H1 (cell line): ENCODE data around the gene SMARCA1. TPM values are rescaled to one million over a fixed set of nuclear protein-coding genes. Genes with fewer than 3 reads are reported as not detected.

Source experiments
- CTCF ChIA-PET: fragments of 300-600 bp; sonication (Branson Sonifier 250); formaldehyde crosslinking; loops from one replicate; lab custom pipeline; 2021; ENCODE audit not compliant: partially characterized antibody; lab: Charles Lee
- POLR2A ChIA-PET: fragments of 300-600 bp; sonication (Branson Sonifier 250); formaldehyde crosslinking; loops from one replicate; lab custom pipeline; 2021; ENCODE audit warnings: inconsistent platforms; ENCODE audit not compliant: partially characterized antibody; lab: Charles Lee
- DNase-seq, 2 experiments: peaks; one replicate each; pipeline versions ENCODE4 v3.0.0 to v3.0.0-alpha.2; 2010 to 2022; ENCODE audit warnings: low spot score in 2 of 2, low read depth in 1 of 2, mixed read lengths in 1 of 2
- FAIRE-seq: peaks from 2 replicates; lab custom pipeline; 2011; peaks lifted over from hg19 to GRCh38; lab: Jason Lieb, UNC
- H2AFZ ChIP-seq: 2 replicates; pipeline ENCODE4 v1.8.1; 2012; ENCODE audit warnings: low read length, inconsistent platforms
- H2AK5ac ChIP-seq: 2 replicates; pipeline ENCODE4 v1.6.1; 2013; ENCODE audit warnings: low read depth, low read length
- H2BK120ac ChIP-seq: replicated peaks from 2 replicates; pipeline ENCODE3; 2013; ENCODE audit warnings: low read depth, low read length, inconsistent platforms
- H2BK12ac ChIP-seq: 2 replicates; pipeline ENCODE4 v1.6.1; 2013; ENCODE audit warnings: low read depth, low read length
- H2BK15ac ChIP-seq: 2 replicates; pipeline ENCODE4 v1.6.1; 2013; ENCODE audit warnings: low read length
- H2BK20ac ChIP-seq: 2 replicates; pipeline ENCODE4 v1.6.1; 2013; ENCODE audit warnings: low read length
- H2BK5ac ChIP-seq: 2 replicates; pipeline ENCODE4 v1.6.1; 2013; ENCODE audit warnings: low read depth, low read length
- H3K14ac ChIP-seq: 2 replicates; pipeline ENCODE4 v1.6.1; 2013; ENCODE audit warnings: inconsistent platforms; ENCODE audit not compliant: insufficient read length
- H3K18ac ChIP-seq: 2 replicates; pipeline ENCODE4 v1.6.1; 2013; ENCODE audit warnings: low read length; ENCODE audit errors: extremely low read depth
- H3K23ac ChIP-seq: 2 replicates; pipeline ENCODE4 v1.6.1; 2013; ENCODE audit warnings: inconsistent platforms; ENCODE audit not compliant: insufficient read length
- H3K23me2 ChIP-seq: 2 replicates; pipeline ENCODE4 v1.6.1; 2013; ENCODE audit warnings: low read depth, low read length
- H3K27ac ChIP-seq: 2 replicates; pipeline ENCODE4 v1.6.1; 2011; ENCODE audit warnings: low read depth, low read length, inconsistent platforms
- H3K27me3 ChIP-seq, 4 experiments: replicated peaks in 1 of 4; 1 replicate in 1 of 4; 2 replicates in 3 of 4; pipeline versions ENCODE4 v1.6.1 to v1.8.1; 2011 to 2013; ENCODE audit warnings: low read length in 3 of 4, mild to moderate bottlenecking in 3 of 4, inconsistent platforms in 2 of 4, mixed read lengths in 2 of 4, moderate library complexity in 1 of 4; ENCODE audit not compliant: control insufficient read depth in 3 of 4, insufficient read depth in 3 of 4; ENCODE audit errors: extremely low read depth in 1 of 4
- H3K36me3 ChIP-seq, 4 experiments: 2 replicates each; pipeline versions ENCODE4 v1.6.1 to v1.8.1; 2011 to 2013; ENCODE audit warnings: mild to moderate bottlenecking in 4 of 4, low read length in 3 of 4, moderate library complexity in 2 of 4, control low read depth in 1 of 4, inconsistent platforms in 1 of 4; ENCODE audit not compliant: insufficient read depth in 4 of 4, control insufficient read depth in 2 of 4
- H3K4ac ChIP-seq: replicated peaks from 2 replicates; pipeline ENCODE3; 2013; ENCODE audit warnings: low read length, low read depth, mixed read lengths, inconsistent platforms; ENCODE audit not compliant: insufficient read length
- H3K4me1 ChIP-seq, 4 experiments: replicated peaks in 1 of 4; 1 replicate in 1 of 4; 2 replicates in 3 of 4; pipeline versions ENCODE4 v1.6.1 to v1.8.1; 2011 to 2013; ENCODE audit warnings: low read length in 3 of 4, inconsistent platforms in 2 of 4, mixed read lengths in 1 of 4; ENCODE audit not compliant: insufficient read depth in 4 of 4, control insufficient read depth in 3 of 4
- H3K4me2 ChIP-seq, 2 experiments: 2 replicates each; pipeline versions ENCODE4 v1.6.1 to v1.8.1; 2011 to 2013; ENCODE audit warnings: low read depth in 2 of 2, low read length in 2 of 2, control low read depth in 1 of 2, inconsistent platforms in 1 of 2, mild to moderate bottlenecking in 1 of 2; ENCODE audit not compliant: insufficient read depth in 1 of 2
- H3K4me3 ChIP-seq, 4 experiments: fragments of 200-600, 300-600 bp in 1 of 4; sonication (generic), shearing (Covaris generic), sonication (Bioruptor Twin) in 1 of 4; 2 replicates each; pipeline versions ENCODE4 v1.5.1 to v1.8.1; 2011 to 2016; ENCODE audit warnings: low read length in 4 of 4, low read depth in 3 of 4, control low read depth in 2 of 4, inconsistent platforms in 2 of 4, mild to moderate bottlenecking in 2 of 4, mixed read lengths in 1 of 4, moderate library complexity in 1 of 4; ENCODE audit not compliant: insufficient read depth in 2 of 4; ENCODE audit errors: extremely low read depth in 1 of 4
- H3K56ac ChIP-seq: replicated peaks from 2 replicates; pipeline ENCODE3; 2013; ENCODE audit warnings: low read depth, mild to moderate bottlenecking, mixed read lengths, low read length, inconsistent platforms; ENCODE audit not compliant: insufficient read length
- H3K79me1 ChIP-seq: 2 replicates; pipeline ENCODE4 v1.6.1; 2013; ENCODE audit warnings: low read depth, low read length, control low read depth
- H3K79me2 ChIP-seq, 2 experiments: 2 replicates each; pipeline versions ENCODE4 v1.6.1 to v1.8.1; 2012 to 2013; ENCODE audit warnings: low read length in 2 of 2, mild to moderate bottlenecking in 2 of 2, inconsistent platforms in 1 of 2; ENCODE audit not compliant: insufficient read depth in 2 of 2, control insufficient read depth in 1 of 2
- H3K9ac ChIP-seq, 4 experiments: replicated peaks in 1 of 4; 1 replicate in 1 of 4; 2 replicates in 3 of 4; pipeline versions ENCODE4 v1.6.1 to v1.8.1; 2011 to 2013; ENCODE audit warnings: low read depth in 3 of 4, low read length in 3 of 4, control low read depth in 2 of 4, mild to moderate bottlenecking in 2 of 4, moderate library complexity in 2 of 4, inconsistent platforms in 1 of 4; ENCODE audit errors: extremely low read depth in 1 of 4
- H3K9me3 ChIP-seq, 2 experiments: 2 replicates each; pipeline versions ENCODE4 v1.6.1 to v1.8.1; 2012 to 2013; ENCODE audit warnings: mild to moderate bottlenecking in 2 of 2, moderate library complexity in 2 of 2, control low read depth in 1 of 2, inconsistent platforms in 1 of 2, low read depth in 1 of 2, low read length in 1 of 2, mixed read lengths in 1 of 2; ENCODE audit not compliant: insufficient read depth in 2 of 2
- H4K20me1 ChIP-seq, 2 experiments: replicated peaks in 1 of 2; 2 replicates each; pipeline versions ENCODE3 to v1.8.1; 2011 to 2013; ENCODE audit warnings: inconsistent platforms in 2 of 2, low read length in 2 of 2, mild to moderate bottlenecking in 1 of 2; ENCODE audit not compliant: insufficient read depth in 2 of 2, control insufficient read depth in 1 of 2
- H4K5ac ChIP-seq: 2 replicates; pipeline ENCODE4 v1.6.1; 2013; ENCODE audit warnings: low read length, low read depth, mixed read lengths, inconsistent platforms; ENCODE audit not compliant: insufficient read length
- H4K8ac ChIP-seq: 2 replicates; pipeline ENCODE4 v1.8.0; 2013; ENCODE audit warnings: mild to moderate bottlenecking, moderate library complexity, low read length, inconsistent platforms; ENCODE audit not compliant: insufficient read depth; ENCODE audit errors: extremely low read depth
- H4K91ac ChIP-seq: replicated peaks from 2 replicates; pipeline ENCODE3; 2013; ENCODE audit warnings: low read length, mixed read lengths, inconsistent platforms; ENCODE audit not compliant: insufficient read length
- ASH2L ChIP-seq: fragments of 200-600, 300-600 bp; sonication (generic); IDR thresholded peaks from one replicate; pipeline ENCODE4 v1.7.1; 2017; ENCODE audit warnings: low read length
- CBX5 ChIP-seq: fragments of 300-800, 300-1000 bp; sonication (generic); IDR thresholded peaks from 2 replicates; pipeline ENCODE4 v1.7.1; 2016; ENCODE audit warnings: antibody characterized with exemption, low read length, low read depth
- EGR1 ChIP-seq: IDR thresholded peaks from 2 replicates; pipeline ENCODE4 v1.6.1; 2011; ENCODE audit warnings: low read depth, low read length, borderline replicate concordance
- FOSL1 ChIP-seq: IDR thresholded peaks from 2 replicates; pipeline ENCODE4 v1.6.1; 2011; ENCODE audit warnings: mild to moderate bottlenecking, low read depth, low read length, moderate library complexity; ENCODE audit not compliant: insufficient read depth
- SP2 ChIP-seq: IDR thresholded peaks from 2 replicates; pipeline ENCODE4 v1.6.1; 2012; ENCODE audit warnings: mild to moderate bottlenecking, low read length, inconsistent platforms
- SUZ12 ChIP-seq: fragments of 200-600 bp; sonication (generic); IDR thresholded peaks from 2 replicates; pipeline ENCODE4 v1.6.1; 2012; ENCODE audit warnings: mild to moderate bottlenecking, inconsistent platforms, low read length, moderate library complexity, mixed read lengths
- TAF7 ChIP-seq: optimal IDR thresholded peaks from 2 replicates; pipeline ENCODE3; 2011; ENCODE audit warnings: low read depth, mild to moderate bottlenecking, inconsistent platforms, low read length, moderate library complexity, borderline replicate concordance
- TBP ChIP-seq: IDR thresholded peaks from 2 replicates; pipeline ENCODE4 v1.6.1; 2011; ENCODE audit warnings: low read depth, low read length, improper control_type of control experiment
- ZNF274 ChIP-seq: IDR thresholded peaks from 2 replicates; pipeline ENCODE4 v1.7.0; 2012; ENCODE audit warnings: low read length, borderline replicate concordance; ENCODE audit errors: extremely low read depth
- WGBS, 2 experiments: shearing (Covaris generic) in 1 of 2; methylation state at CpG; one replicate each; pipeline versions ENCODE4 v1.1.6 to v1.1.7; 2013 to 2015; ENCODE audit warnings: low lambda C conversion rate in 2 of 2, mixed read lengths in 2 of 2, inconsistent platforms in 1 of 2, low coverage in 1 of 2, missing lambda C conversion rate in 1 of 2; ENCODE audit not compliant: insufficient replicate concordance in 2 of 2, insufficient coverage in 1 of 2, insufficient read length in 1 of 2; ENCODE audit errors: extremely low coverage in 1 of 2, missing lambda C conversion rate in 1 of 2; 5-methylcytosine and 5-hydroxymethylcytosine counted together
- polyA plus RNA-seq, 7 experiments: library from polyadenylated mRNA; depleted of rRNA in 3 of 7; stranded (reverse) in 5 of 7; unstranded in 2 of 7; fragments of >200 nt in 5 of 7; fragments of 200-250 nt in 2 of 7; gene quantifications; 1 replicate in 5 of 7; 2 replicates in 1 of 7; 4 replicates in 1 of 7; pipeline versions ENCODE4 v1.2.1 to v1.2.3, GENCODE V29; 2011 to 2013; ENCODE audit warnings: missing spikeins in 2 of 7, mixed read lengths in 2 of 7
- total RNA-seq: library from RNA; stranded (reverse); fragmentation: NEBNext Ultra II Directional; extraction: Animal tissue kit (Norgen Biotek cat#: 25700); gene quantifications from 2 replicates; pipeline ENCODE4 v1.2.1, GENCODE V29; 2021

The SMARCA1 gene
- total and polyA plus RNA-seq, 2 of the 8 experiments (the other 6 are each of a cell fraction or from before 2014, with no cell fraction given): 13.1 to 54.4 TPM

GRCh38 chrX:129512409-129512808 is 10.9 kb downstream of the SMARCA1 start:
- Histone ChIP-seq H4K91ac (no peak overlapping the region), H2AK5ac (no peak overlapping the region), H3K79me1 (no peaks in the 10 kb centered on the region), H4K20me1 (no peaks in the 10 kb centered on the region), H3K56ac (no peak overlapping the region), H2AFZ (no peak overlapping the region), H2BK5ac (no peak overlapping the region), H3K23ac (no peak overlapping the region), H2BK120ac (no peak overlapping the region), H3K79me2 (peaks cover 0 to 7% of the 10 kb centered on the region in 2 experiments; a peak in 2 of 4 replicates), H3K36me3 (peaks cover 0 to 52% (median 12%) of the 10 kb centered on the region in 4 experiments; a peak in 4 of 8 replicates), H3K4ac (no peak overlapping the region), H3K23me2 (no peaks in the 10 kb centered on the region), H2BK15ac (no peak overlapping the region), H4K5ac (no peak overlapping the region), H3K9ac (no peak overlapping the region), H3K4me1 (no peaks in the 10 kb centered on the region), H2BK12ac (no peak overlapping the region), H4K8ac (no peak overlapping the region), H3K4me2 (no peak overlapping the region), H3K27ac (no peak overlapping the region), H3K4me3 (no peak overlapping the region), H3K14ac (no peak overlapping the region), H3K18ac (no peak overlapping the region), H3K27me3 (no peaks in the 10 kb centered on the region), H3K9me3 (no peaks in the 10 kb centered on the region), H2BK20ac (no peak overlapping the region)
- CTCF ChIA-PET: no interaction called here
- no peak for DNase-seq
- POLR2A ChIA-PET: no interaction called here
- no peak for FAIRE-seq
- 88% methylated on average over 2 of the region's 2 CpGs; no CpG with 5 or more reads in 1 of the 2 experiments for WGBS, 2 experiments
- TF ChIP-seq SUZ12 (no peak), TBP (no peak), TAF7 (no peak), SP2 (no peak), CBX5 (no peak), ZNF274 (no peak), ASH2L (no peak), EGR1 (no peak), FOSL1 (no peak)
